HepG2 (cell line): Measurements from ENCODE around the gene TMX2. TPM values are rescaled to one million over a fixed set of nuclear protein-coding genes. Genes with fewer than 3 reads are reported as not detected.

Experiments
- AHR ChIP-seq: IDR thresholded peaks from 2 replicates; pipeline ENCODE4 v1.6.1; 2018; ENCODE audit warnings: missing genetic modification reagents, missing compliant biosample characterization
- CREB1 ChIP-seq, 2 experiments: fragments of 450-650 bp in 1 of 2; IDR thresholded peaks; 2 replicates each; pipeline ENCODE4 v1.6.1; 2016 to 2017; ENCODE audit warnings: control low read depth in 1 of 2, mild to moderate bottlenecking in 1 of 2, missing compliant biosample characterization in 1 of 2, missing genetic modification characterization in 1 of 2
- FOSL1 ChIP-seq: sonication (generic); formaldehyde crosslinking; IDR thresholded peaks from 2 replicates; pipeline ENCODE4 v1.9.0; 2021; ENCODE audit warnings: missing genetic modification reagents, borderline replicate concordance
- GPN1 ChIP-seq: sonication (generic); formaldehyde crosslinking; IDR thresholded peaks from 2 replicates; pipeline ENCODE4 v1.5.1; 2020; ENCODE audit warnings: missing genetic modification reagents, borderline replicate concordance
- IKZF4 ChIP-seq: sonication (generic); formaldehyde crosslinking; IDR thresholded peaks from 2 replicates; pipeline ENCODE4 v1.5.1; 2020; ENCODE audit warnings: borderline replicate concordance, mild to moderate bottlenecking, low read depth, missing genetic modification reagents; ENCODE audit errors: not compliant biosample characterization
- KDM5A ChIP-seq: fragments of 200-600 bp; sonication (generic); IDR thresholded peaks from 2 replicates; pipeline ENCODE4 v1.7.0; 2018; ENCODE audit warnings: antibody characterized with exemption, mild to moderate bottlenecking, low read length, borderline replicate concordance
- MAFK ChIP-seq, 2 experiments: IDR thresholded peaks in 1 of 2; conservative IDR thresholded peaks in 1 of 2; 2 replicates each; pipeline ENCODE4 v1.6.1; 2011; ENCODE audit warnings: improper control_type of control experiment in 2 of 2, low read length in 2 of 2
- NR2F2 ChIP-seq: IDR thresholded peaks from 2 replicates; pipeline ENCODE4 v1.6.1; 2012; ENCODE audit warnings: low read depth, inconsistent platforms, borderline replicate concordance
- REPIN1 ChIP-seq: sonication (generic); formaldehyde crosslinking; IDR thresholded peaks from 2 replicates; pipeline ENCODE4 v1.8.0; 2022; ENCODE audit warnings: missing genetic modification reagents, low read depth, mild to moderate bottlenecking, borderline replicate concordance
- SP2 ChIP-seq: sonication (generic); formaldehyde crosslinking; IDR thresholded peaks from 2 replicates; pipeline ENCODE4 v1.5.1; 2020; ENCODE audit warnings: mild to moderate bottlenecking, missing genetic modification reagents
- TCF7 ChIP-seq: sonication (generic); IDR thresholded peaks from 2 replicates; pipeline ENCODE4 v1.6.1; 2016; ENCODE audit warnings: antibody characterized with exemption, low read depth
- ZGPAT ChIP-seq: IDR thresholded peaks from 2 replicates; pipeline ENCODE4 v1.6.1; 2016; ENCODE audit warnings: mild to moderate bottlenecking
- ZNF12 ChIP-seq: sonication (generic); formaldehyde crosslinking; IDR thresholded peaks from 2 replicates; pipeline ENCODE4 v1.5.0; 2020; ENCODE audit warnings: missing genetic modification reagents
- ZNF367 ChIP-seq: sonication (generic); formaldehyde crosslinking; IDR thresholded peaks from 2 replicates; pipeline ENCODE4 v1.4.0; 2020; ENCODE audit warnings: missing genetic modification reagents, borderline replicate concordance
- ZNF563 ChIP-seq: sonication (generic); formaldehyde crosslinking; IDR thresholded peaks from 2 replicates; pipeline ENCODE4 v1.8.0; 2022; ENCODE audit warnings: mild to moderate bottlenecking, moderate library complexity, missing genetic modification reagents
- ZNF773 ChIP-seq: sonication (generic); formaldehyde crosslinking; IDR thresholded peaks from 2 replicates; pipeline ENCODE4 v1.4.0; 2020; ENCODE audit warnings: missing genetic modification reagents, borderline replicate concordance
- polyA plus RNA-seq, 8 experiments: library from polyadenylated mRNA; depleted of rRNA in 3 of 8; stranded (reverse) in 7 of 8; unstranded in 1 of 8; fragments of >200 nt; fragmentation: Illumina TruSeq in 4 of 8; extraction: Trizol in 4 of 8; gene quantifications; 2 replicates each; pipeline versions ENCODE4 v1.2.1 to v1.2.3, GENCODE V29; 2011 to 2016; ENCODE audit warnings: low read depth in 4 of 8, missing spikeins in 1 of 8, mixed read lengths in 1 of 8; ENCODE audit not compliant: insufficient read depth in 1 of 8
- total RNA-seq, 5 experiments: library from RNA; depleted of rRNA; stranded (reverse); fragments of >200 nt; fragmentation: Illumina TruSeq; extraction: Trizol; gene quantifications; 2 replicates each; pipeline ENCODE4 v1.2.3, GENCODE V29; 2016; ENCODE audit warnings: low read depth in 1 of 5
- TF ChIP-seq, protein P1 (sequence below): sonication (generic); formaldehyde crosslinking; IDR thresholded peaks from 2 replicates; pipeline ENCODE4 v1.5.1; 2020; ENCODE audit warnings: mild to moderate bottlenecking, missing genetic modification reagents, moderate library complexity
- TF ChIP-seq, protein P2 (sequence below): sonication (generic); formaldehyde crosslinking; IDR thresholded peaks from 2 replicates; pipeline ENCODE4 v1.5.0; 2020; ENCODE audit warnings: missing genetic modification reagents, mild to moderate bottlenecking, borderline replicate concordance

Gene TMX2
- total and polyA plus RNA-seq, 2 of the 13 experiments (the other 11 are each of a cell fraction or from before 2014, with no cell fraction given): 84.5 to 129 TPM

DNA sequence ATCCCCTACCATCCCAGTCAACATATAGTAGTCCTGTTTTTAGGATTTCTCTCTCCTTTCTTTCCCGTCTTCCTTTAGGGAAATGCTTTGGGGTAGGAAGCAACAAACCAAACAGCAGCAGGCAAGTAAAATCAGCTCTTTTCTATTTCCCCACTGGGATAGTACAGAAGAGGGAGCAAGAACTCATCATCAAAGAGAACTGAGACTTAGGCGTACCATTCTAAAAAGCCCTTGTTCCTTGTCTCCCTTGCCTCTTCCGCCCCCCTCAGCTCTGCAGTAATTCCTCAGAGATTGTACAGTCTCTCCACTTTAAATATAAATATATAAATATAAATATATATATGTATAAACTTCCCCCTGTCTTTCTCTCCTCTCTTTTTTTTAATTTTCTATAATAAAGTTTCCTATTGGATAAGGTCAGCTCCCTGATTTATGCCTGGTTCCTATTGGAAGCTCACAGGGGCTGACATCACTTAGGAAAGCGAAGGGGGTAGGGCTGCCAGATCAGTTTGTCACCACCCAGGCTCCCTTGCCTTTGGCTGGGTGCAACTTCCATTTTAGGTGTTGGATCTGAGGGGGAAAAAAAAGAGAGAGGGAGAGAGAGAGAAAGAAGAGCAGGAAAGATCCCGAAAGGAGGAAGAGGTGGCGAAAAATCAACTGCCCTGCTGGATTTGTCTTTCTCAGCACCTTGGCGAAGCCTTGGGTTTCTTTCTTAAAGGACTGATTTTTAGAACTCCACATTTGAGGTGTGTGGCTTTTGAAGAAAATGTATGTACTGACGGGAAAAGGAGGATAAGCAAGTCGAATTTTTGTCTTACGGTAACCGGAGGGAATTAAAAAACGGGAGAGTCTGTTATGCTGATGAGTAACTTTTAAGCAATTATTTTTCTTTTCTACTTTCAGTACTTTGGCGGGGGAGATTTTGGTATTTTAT lies 49.2 kb downstream of the TMX2 start, which contains the start of gene CTNND1 (continued):
- no peak for TF ChIP-seq ZNF367 (CRISPR knock-in tag)
- TF ChIP-seq, protein P1, sequence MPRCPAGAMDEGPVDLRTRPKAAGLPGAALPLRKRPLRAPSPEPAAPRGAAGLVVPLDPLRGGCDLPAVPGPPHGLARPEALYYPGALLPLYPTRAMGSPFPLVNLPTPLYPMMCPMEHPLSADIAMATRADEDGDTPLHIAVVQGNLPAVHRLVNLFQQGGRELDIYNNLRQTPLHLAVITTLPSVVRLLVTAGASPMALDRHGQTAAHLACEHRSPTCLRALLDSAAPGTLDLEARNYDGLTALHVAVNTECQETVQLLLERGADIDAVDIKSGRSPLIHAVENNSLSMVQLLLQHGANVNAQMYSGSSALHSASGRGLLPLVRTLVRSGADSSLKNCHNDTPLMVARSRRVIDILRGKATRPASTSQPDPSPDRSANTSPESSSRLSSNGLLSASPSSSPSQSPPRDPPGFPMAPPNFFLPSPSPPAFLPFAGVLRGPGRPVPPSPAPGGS (CRISPR knock-in tag): no peak
- no peak for TF ChIP-seq ZNF12 (CRISPR knock-in tag)
- TF ChIP-seq AHR: no peak
- TF ChIP-seq TCF7: no peak
- TF ChIP-seq ZGPAT: peak; percentile 56; the same call in 1 of the 2 replicates
- TF ChIP-seq ZNF773 (CRISPR knock-in tag): no peak
- TF ChIP-seq SP2 (CRISPR knock-in tag): no peak
- peak; percentile 85; the same call in 1 of the 2 replicates for TF ChIP-seq KDM5A
- TF ChIP-seq FOSL1 (CRISPR knock-in tag): no peak
- TF ChIP-seq, protein P2, sequence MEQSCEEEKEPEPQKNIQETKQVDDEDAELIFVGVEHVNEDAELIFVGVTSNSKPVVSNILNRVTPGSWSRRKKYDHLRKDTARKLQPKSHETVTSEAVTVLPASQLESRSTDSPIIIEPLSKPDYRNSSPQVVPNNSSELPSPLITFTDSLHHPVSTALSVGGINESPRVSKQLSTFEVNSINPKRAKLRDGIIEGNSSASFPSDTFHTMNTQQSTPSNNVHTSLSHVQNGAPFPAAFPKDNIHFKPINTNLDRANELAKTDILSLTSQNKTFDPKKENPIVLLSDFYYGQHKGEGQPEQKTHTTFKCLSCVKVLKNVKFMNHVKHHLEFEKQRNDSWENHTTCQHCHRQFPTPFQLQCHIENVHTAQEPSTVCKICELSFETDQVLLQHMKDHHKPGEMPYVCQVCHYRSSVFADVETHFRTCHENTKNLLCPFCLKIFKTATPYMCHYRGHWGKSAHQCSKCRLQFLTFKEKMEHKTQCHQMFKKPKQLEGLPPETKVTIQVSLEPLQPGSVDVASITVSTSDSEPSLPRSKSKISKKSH (CRISPR knock-in tag): no peak
- TF ChIP-seq NR2F2: no peak
- no peak for TF ChIP-seq MAFK (conservative IDR thresholded peaks at IDR 0.05 in 1 of 2, IDR thresholded peaks at IDR 0.05 in 1 of 2; ENCODE audit: low read length in 2 of 2)
- TF ChIP-seq CREB1 (IDR thresholded peaks at IDR 0.05): peak; percentile 67
- peak; percentile 86 for TF ChIP-seq CREB1 (CRISPR knock-in tag; IDR thresholded peaks at IDR 0.05)
- TF ChIP-seq REPIN1 (CRISPR knock-in tag): no peak
- no peak for TF ChIP-seq IKZF4 (CRISPR knock-in tag)
- no peak for TF ChIP-seq GPN1
- TF ChIP-seq ZNF563: no peak
